H1 (cell line): ENCODE measurements around the gene BCAS1. TPM values are rescaled to one million over a fixed set of nuclear protein-coding genes. Genes with fewer than 3 reads are reported as not detected.

Experiments used
- CTCF ChIA-PET: fragments of 300-600 bp; sonication (Branson Sonifier 250); formaldehyde crosslinking; loops from one replicate; lab custom pipeline; 2021; ENCODE audit not compliant: partially characterized antibody; lab: Charles Lee
- POLR2A ChIA-PET: fragments of 300-600 bp; sonication (Branson Sonifier 250); formaldehyde crosslinking; loops from one replicate; lab custom pipeline; 2021; ENCODE audit warnings: inconsistent platforms; ENCODE audit not compliant: partially characterized antibody; lab: Charles Lee
- DNase-seq, 2 experiments: peaks; one replicate each; pipeline versions ENCODE4 v3.0.0 to v3.0.0-alpha.2; 2010 to 2022; ENCODE audit warnings: low spot score in 2 of 2, low read depth in 1 of 2, mixed read lengths in 1 of 2
- FAIRE-seq: peaks from 2 replicates; lab custom pipeline; 2011; peaks lifted over from hg19 to GRCh38; lab: Jason Lieb, UNC
- H2AFZ ChIP-seq: 2 replicates; pipeline ENCODE4 v1.8.1; 2012; ENCODE audit warnings: low read length, inconsistent platforms
- H2AK5ac ChIP-seq: 2 replicates; pipeline ENCODE4 v1.6.1; 2013; ENCODE audit warnings: low read depth, low read length
- H2BK120ac ChIP-seq: replicated peaks from 2 replicates; pipeline ENCODE3; 2013; ENCODE audit warnings: low read depth, low read length, inconsistent platforms
- H2BK12ac ChIP-seq: 2 replicates; pipeline ENCODE4 v1.6.1; 2013; ENCODE audit warnings: low read depth, low read length
- H2BK15ac ChIP-seq: 2 replicates; pipeline ENCODE4 v1.6.1; 2013; ENCODE audit warnings: low read length
- H2BK20ac ChIP-seq: 2 replicates; pipeline ENCODE4 v1.6.1; 2013; ENCODE audit warnings: low read length
- H2BK5ac ChIP-seq: 2 replicates; pipeline ENCODE4 v1.6.1; 2013; ENCODE audit warnings: low read depth, low read length
- H3K14ac ChIP-seq: 2 replicates; pipeline ENCODE4 v1.6.1; 2013; ENCODE audit warnings: inconsistent platforms; ENCODE audit not compliant: insufficient read length
- H3K18ac ChIP-seq: 2 replicates; pipeline ENCODE4 v1.6.1; 2013; ENCODE audit warnings: low read length; ENCODE audit errors: extremely low read depth
- H3K23ac ChIP-seq: 2 replicates; pipeline ENCODE4 v1.6.1; 2013; ENCODE audit warnings: inconsistent platforms; ENCODE audit not compliant: insufficient read length
- H3K23me2 ChIP-seq: 2 replicates; pipeline ENCODE4 v1.6.1; 2013; ENCODE audit warnings: low read depth, low read length
- H3K27ac ChIP-seq: 2 replicates; pipeline ENCODE4 v1.6.1; 2011; ENCODE audit warnings: low read depth, low read length, inconsistent platforms
- H3K27me3 ChIP-seq, 4 experiments: replicated peaks in 1 of 4; 1 replicate in 1 of 4; 2 replicates in 3 of 4; pipeline versions ENCODE4 v1.6.1 to v1.8.1; 2011 to 2013; ENCODE audit warnings: low read length in 3 of 4, mild to moderate bottlenecking in 3 of 4, inconsistent platforms in 2 of 4, mixed read lengths in 2 of 4, moderate library complexity in 1 of 4; ENCODE audit not compliant: control insufficient read depth in 3 of 4, insufficient read depth in 3 of 4; ENCODE audit errors: extremely low read depth in 1 of 4
- H3K36me3 ChIP-seq, 4 experiments: 2 replicates each; pipeline versions ENCODE4 v1.6.1 to v1.8.1; 2011 to 2013; ENCODE audit warnings: mild to moderate bottlenecking in 4 of 4, low read length in 3 of 4, moderate library complexity in 2 of 4, control low read depth in 1 of 4, inconsistent platforms in 1 of 4; ENCODE audit not compliant: insufficient read depth in 4 of 4, control insufficient read depth in 2 of 4
- H3K4ac ChIP-seq: replicated peaks from 2 replicates; pipeline ENCODE3; 2013; ENCODE audit warnings: low read length, low read depth, mixed read lengths, inconsistent platforms; ENCODE audit not compliant: insufficient read length
- H3K4me1 ChIP-seq, 4 experiments: replicated peaks in 1 of 4; 1 replicate in 1 of 4; 2 replicates in 3 of 4; pipeline versions ENCODE4 v1.6.1 to v1.8.1; 2011 to 2013; ENCODE audit warnings: low read length in 3 of 4, inconsistent platforms in 2 of 4, mixed read lengths in 1 of 4; ENCODE audit not compliant: insufficient read depth in 4 of 4, control insufficient read depth in 3 of 4
- H3K4me2 ChIP-seq, 2 experiments: 2 replicates each; pipeline versions ENCODE4 v1.6.1 to v1.8.1; 2011 to 2013; ENCODE audit warnings: low read depth in 2 of 2, low read length in 2 of 2, control low read depth in 1 of 2, inconsistent platforms in 1 of 2, mild to moderate bottlenecking in 1 of 2; ENCODE audit not compliant: insufficient read depth in 1 of 2
- H3K4me3 ChIP-seq, 4 experiments: fragments of 200-600, 300-600 bp in 1 of 4; sonication (generic), shearing (Covaris generic), sonication (Bioruptor Twin) in 1 of 4; 2 replicates each; pipeline versions ENCODE4 v1.5.1 to v1.8.1; 2011 to 2016; ENCODE audit warnings: low read length in 4 of 4, low read depth in 3 of 4, control low read depth in 2 of 4, inconsistent platforms in 2 of 4, mild to moderate bottlenecking in 2 of 4, mixed read lengths in 1 of 4, moderate library complexity in 1 of 4; ENCODE audit not compliant: insufficient read depth in 2 of 4; ENCODE audit errors: extremely low read depth in 1 of 4
- H3K56ac ChIP-seq: replicated peaks from 2 replicates; pipeline ENCODE3; 2013; ENCODE audit warnings: low read depth, mild to moderate bottlenecking, mixed read lengths, low read length, inconsistent platforms; ENCODE audit not compliant: insufficient read length
- H3K79me1 ChIP-seq: 2 replicates; pipeline ENCODE4 v1.6.1; 2013; ENCODE audit warnings: low read depth, low read length, control low read depth
- H3K79me2 ChIP-seq, 2 experiments: 2 replicates each; pipeline versions ENCODE4 v1.6.1 to v1.8.1; 2012 to 2013; ENCODE audit warnings: low read length in 2 of 2, mild to moderate bottlenecking in 2 of 2, inconsistent platforms in 1 of 2; ENCODE audit not compliant: insufficient read depth in 2 of 2, control insufficient read depth in 1 of 2
- H3K9ac ChIP-seq, 4 experiments: replicated peaks in 1 of 4; 1 replicate in 1 of 4; 2 replicates in 3 of 4; pipeline versions ENCODE4 v1.6.1 to v1.8.1; 2011 to 2013; ENCODE audit warnings: low read depth in 3 of 4, low read length in 3 of 4, control low read depth in 2 of 4, mild to moderate bottlenecking in 2 of 4, moderate library complexity in 2 of 4, inconsistent platforms in 1 of 4; ENCODE audit errors: extremely low read depth in 1 of 4
- H3K9me3 ChIP-seq, 2 experiments: 2 replicates each; pipeline versions ENCODE4 v1.6.1 to v1.8.1; 2012 to 2013; ENCODE audit warnings: mild to moderate bottlenecking in 2 of 2, moderate library complexity in 2 of 2, control low read depth in 1 of 2, inconsistent platforms in 1 of 2, low read depth in 1 of 2, low read length in 1 of 2, mixed read lengths in 1 of 2; ENCODE audit not compliant: insufficient read depth in 2 of 2
- H4K20me1 ChIP-seq, 2 experiments: replicated peaks in 1 of 2; 2 replicates each; pipeline versions ENCODE3 to v1.8.1; 2011 to 2013; ENCODE audit warnings: inconsistent platforms in 2 of 2, low read length in 2 of 2, mild to moderate bottlenecking in 1 of 2; ENCODE audit not compliant: insufficient read depth in 2 of 2, control insufficient read depth in 1 of 2
- H4K5ac ChIP-seq: 2 replicates; pipeline ENCODE4 v1.6.1; 2013; ENCODE audit warnings: low read length, low read depth, mixed read lengths, inconsistent platforms; ENCODE audit not compliant: insufficient read length
- H4K8ac ChIP-seq: 2 replicates; pipeline ENCODE4 v1.8.0; 2013; ENCODE audit warnings: mild to moderate bottlenecking, moderate library complexity, low read length, inconsistent platforms; ENCODE audit not compliant: insufficient read depth; ENCODE audit errors: extremely low read depth
- H4K91ac ChIP-seq: replicated peaks from 2 replicates; pipeline ENCODE3; 2013; ENCODE audit warnings: low read length, mixed read lengths, inconsistent platforms; ENCODE audit not compliant: insufficient read length
- NRF1 ChIP-seq: IDR thresholded peaks from 2 replicates; pipeline ENCODE4 v1.6.1; 2011; ENCODE audit warnings: mild to moderate bottlenecking, low read depth, low read length, improper control_type of control experiment
- POLR2A ChIP-seq, 2 experiments: IDR thresholded peaks; 1 replicate in 1 of 2; 2 replicates in 1 of 2; pipeline ENCODE4 v1.6.1; 2011; ENCODE audit warnings: low read depth in 2 of 2, low read length in 2 of 2, mild to moderate bottlenecking in 2 of 2; ENCODE audit errors: control extremely low read depth in 1 of 2
- SP4 ChIP-seq: IDR thresholded peaks from 2 replicates; pipeline ENCODE4 v1.6.1; 2012; ENCODE audit warnings: low read length, inconsistent platforms
- TAF1 ChIP-seq: IDR thresholded peaks from 2 replicates; pipeline ENCODE4 v1.6.1; 2011; ENCODE audit warnings: mild to moderate bottlenecking, low read depth, low read length
- WGBS, 2 experiments: shearing (Covaris generic) in 1 of 2; methylation state at CpG; one replicate each; pipeline versions ENCODE4 v1.1.6 to v1.1.7; 2013 to 2015; ENCODE audit warnings: low lambda C conversion rate in 2 of 2, mixed read lengths in 2 of 2, inconsistent platforms in 1 of 2, low coverage in 1 of 2, missing lambda C conversion rate in 1 of 2; ENCODE audit not compliant: insufficient replicate concordance in 2 of 2, insufficient coverage in 1 of 2, insufficient read length in 1 of 2; ENCODE audit errors: extremely low coverage in 1 of 2, missing lambda C conversion rate in 1 of 2; 5-methylcytosine and 5-hydroxymethylcytosine counted together
- polyA plus RNA-seq, 7 experiments: library from polyadenylated mRNA; depleted of rRNA in 3 of 7; stranded (reverse) in 5 of 7; unstranded in 2 of 7; fragments of >200 nt in 5 of 7; fragments of 200-250 nt in 2 of 7; gene quantifications; 1 replicate in 5 of 7; 2 replicates in 1 of 7; 4 replicates in 1 of 7; pipeline versions ENCODE4 v1.2.1 to v1.2.3, GENCODE V29; 2011 to 2013; ENCODE audit warnings: missing spikeins in 2 of 7, mixed read lengths in 2 of 7
- total RNA-seq: library from RNA; stranded (reverse); fragmentation: NEBNext Ultra II Directional; extraction: Animal tissue kit (Norgen Biotek cat#: 25700); gene quantifications from 2 replicates; pipeline ENCODE4 v1.2.1, GENCODE V29; 2021
- TF ChIP-seq, protein P1 (sequence below): IDR thresholded peaks from 2 replicates; pipeline ENCODE4 v1.6.1; 2012; ENCODE audit warnings: inconsistent platforms

The BCAS1 gene
- total and polyA plus RNA-seq, 2 of the 8 experiments (the other 6 are each of a cell fraction or from before 2014, with no cell fraction given) = 0.06 to 0.19 TPM

DNA sequence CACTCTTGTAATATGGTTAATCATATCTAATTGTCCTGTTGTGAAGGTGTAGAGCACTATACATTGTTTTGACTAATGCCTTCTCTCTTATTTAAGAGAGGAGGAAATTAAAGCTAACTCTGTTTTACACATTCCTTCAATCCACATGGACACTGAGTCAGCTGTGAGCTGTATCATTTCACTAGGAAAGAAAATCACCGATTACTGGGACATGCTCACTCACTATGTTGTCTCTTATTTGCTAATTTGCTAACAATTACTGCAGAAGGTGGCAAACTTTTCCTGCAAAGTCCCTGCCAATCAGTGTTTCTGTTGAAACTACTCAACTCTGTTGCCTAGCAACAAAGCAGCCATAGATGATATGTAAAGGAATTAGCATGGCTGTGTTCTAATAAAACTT is 98.2 kb downstream of the BCAS1 start:
- H3K79me1 ChIP-seq = no peaks in the 10 kb centered on the region
- DNase-seq (no peak), FAIRE-seq (no peak)
- no peak overlapping the region for H3K23ac ChIP-seq
- no peak overlapping the region for H3K4ac ChIP-seq
- no peak overlapping the region for H2BK5ac ChIP-seq
- H2BK12ac ChIP-seq = no peak overlapping the region
- H4K20me1 ChIP-seq = no peaks in the 10 kb centered on the region
- no peaks in the 10 kb centered on the region for H3K36me3 ChIP-seq
- no peaks in the 10 kb centered on the region for H3K27me3 ChIP-seq
- H3K4me1 ChIP-seq = no peaks in the 10 kb centered on the region
- H3K23me2 ChIP-seq = no peaks in the 10 kb centered on the region
- no peak overlapping the region for H3K14ac ChIP-seq
- no peak overlapping the region for H2AK5ac ChIP-seq
- H4K5ac ChIP-seq = no peak overlapping the region
- H2BK120ac ChIP-seq = no peak overlapping the region
- POLR2A ChIA-PET = no interaction called here
- H3K56ac ChIP-seq = no peak overlapping the region
- H4K8ac ChIP-seq = no peak overlapping the region
- H3K4me2 ChIP-seq = no peak overlapping the region
- no peaks in the 10 kb centered on the region for H3K79me2 ChIP-seq
- 91% methylated on average over 1 of the region's 1 CpG; no CpG with 5 or more reads in 1 of the 2 experiments for WGBS, 2 experiments
- no peak overlapping the region for H2BK20ac ChIP-seq
- H2AFZ ChIP-seq = no peak overlapping the region
- no peaks in the 10 kb centered on the region for H3K9me3 ChIP-seq
- CTCF ChIA-PET = interaction anchor here (1.2 kb wide), 1 partner anchor 35 kb away, joined by 5 read pairs; no protein-coding TSS in a partner anchor
- H3K9ac ChIP-seq = no peak overlapping the region
- TF ChIP-seq NRF1 (no peak), TAF1 (no peak), SP4 (no peak), POLR2A (IDR thresholded peaks at IDR 0.05; ENCODE audit: control extremely low read depth in 1 of 2, low read depth in 2 of 2, low read length in 2 of 2) (no peak)
- TF ChIP-seq, protein P1, sequence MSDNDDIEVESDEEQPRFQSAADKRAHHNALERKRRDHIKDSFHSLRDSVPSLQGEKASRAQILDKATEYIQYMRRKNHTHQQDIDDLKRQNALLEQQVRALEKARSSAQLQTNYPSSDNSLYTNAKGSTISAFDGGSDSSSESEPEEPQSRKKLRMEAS = no peak
- TF ChIP-seq, all 59 proteins: peak for 0
- no peak overlapping the region for H4K91ac ChIP-seq
- no peak overlapping the region for H3K4me3 ChIP-seq
- no peak overlapping the region for H3K27ac ChIP-seq
- no peak overlapping the region for H2BK15ac ChIP-seq
- no peak overlapping the region for H3K18ac ChIP-seq
